HepG2 (cell line): Measurements from ENCODE around the gene ADGRF5.

Source experiments
- DPF2 ChIP-seq: sonication (generic); formaldehyde crosslinking; IDR thresholded peaks from 2 replicates; pipeline ENCODE4 v1.4.0; 2020; ENCODE audit warnings: mild to moderate bottlenecking, low read depth, missing genetic modification reagents, borderline replicate concordance
- HCFC1 ChIP-seq: fragments of 150-350 bp; IDR thresholded peaks from 2 replicates; pipeline ENCODE4 v1.6.1; 2014; ENCODE audit warnings: low read depth, low read length
- HHEX ChIP-seq: IDR thresholded peaks from 2 replicates; pipeline ENCODE4 v1.6.1; 2016; ENCODE audit warnings: control low read depth
- NFE2L2 ChIP-seq: fragments of 150-350 bp; IDR thresholded peaks from 2 replicates; pipeline ENCODE4 v1.6.1; 2014; ENCODE audit warnings: low read length
- POLR2AphosphoS5 ChIP-seq: IDR thresholded peaks from 2 replicates; pipeline ENCODE4 v1.6.1; 2012; ENCODE audit warnings: low read depth, low read length
- RELA ChIP-seq: sonication (generic); formaldehyde crosslinking; IDR thresholded peaks from 2 replicates; pipeline ENCODE4 v1.4.0; 2020; ENCODE audit warnings: missing genetic modification reagents
- YY1 ChIP-seq: IDR thresholded peaks from 2 replicates; pipeline ENCODE4 v1.6.1; 2011; ENCODE audit warnings: low read length, low read depth, moderate library complexity, mild to moderate bottlenecking; ENCODE audit not compliant: insufficient read depth, insufficient replicate concordance
- ZNF343 ChIP-seq: sonication (generic); formaldehyde crosslinking; IDR thresholded peaks from 2 replicates; pipeline ENCODE4 v1.4.0; 2020; ENCODE audit warnings: mild to moderate bottlenecking, missing genetic modification reagents
- TF ChIP-seq, protein P1 (sequence below): IDR thresholded peaks from 2 replicates; pipeline ENCODE4 v1.6.1; 2016
- TF ChIP-seq, protein P2 (sequence below): sonication (generic); formaldehyde crosslinking; IDR thresholded peaks from 2 replicates; pipeline ENCODE4 v1.4.0; 2020; ENCODE audit warnings: missing genetic modification reagents, borderline replicate concordance
- TF ChIP-seq, protein P3 (sequence below): sonication (generic); formaldehyde crosslinking; conservative IDR thresholded peaks from 2 replicates; pipeline ENCODE4 v1.4.0; 2020; ENCODE audit warnings: mild to moderate bottlenecking, missing genetic modification reagents, moderate library complexity

DNA sequence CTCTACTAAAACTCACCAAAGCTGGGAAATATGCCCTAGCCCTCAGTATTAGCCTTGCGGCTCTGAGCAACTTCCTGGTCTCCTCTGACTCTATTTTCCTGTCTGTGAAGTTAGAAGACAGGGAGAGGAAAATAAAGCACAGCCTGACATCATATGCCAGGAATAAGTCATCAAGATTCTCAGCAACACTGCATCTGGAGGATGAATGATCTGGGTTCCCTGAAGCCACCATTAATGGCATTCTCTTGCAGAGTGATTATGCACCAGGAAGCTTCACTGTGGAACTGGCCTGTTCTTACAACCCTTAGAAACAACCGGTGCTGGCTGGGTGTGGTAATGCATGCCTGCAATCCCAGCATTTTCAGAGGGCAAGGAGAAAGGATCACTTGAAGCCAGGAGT is 12.4 kb downstream of the ADGRF5 start:
- TF ChIP-seq HCFC1, result no peak
- TF ChIP-seq, protein P1, sequence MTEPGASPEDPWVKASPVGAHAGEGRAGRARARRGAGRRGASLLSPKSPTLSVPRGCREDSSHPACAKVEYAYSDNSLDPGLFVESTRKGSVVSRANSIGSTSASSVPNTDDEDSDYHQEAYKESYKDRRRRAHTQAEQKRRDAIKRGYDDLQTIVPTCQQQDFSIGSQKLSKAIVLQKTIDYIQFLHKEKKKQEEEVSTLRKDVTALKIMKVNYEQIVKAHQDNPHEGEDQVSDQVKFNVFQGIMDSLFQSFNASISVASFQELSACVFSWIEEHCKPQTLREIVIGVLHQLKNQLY, result no peak
- no peak for TF ChIP-seq POLR2AphosphoS5
- TF ChIP-seq YY1, result no peak
- TF ChIP-seq, protein P2, sequence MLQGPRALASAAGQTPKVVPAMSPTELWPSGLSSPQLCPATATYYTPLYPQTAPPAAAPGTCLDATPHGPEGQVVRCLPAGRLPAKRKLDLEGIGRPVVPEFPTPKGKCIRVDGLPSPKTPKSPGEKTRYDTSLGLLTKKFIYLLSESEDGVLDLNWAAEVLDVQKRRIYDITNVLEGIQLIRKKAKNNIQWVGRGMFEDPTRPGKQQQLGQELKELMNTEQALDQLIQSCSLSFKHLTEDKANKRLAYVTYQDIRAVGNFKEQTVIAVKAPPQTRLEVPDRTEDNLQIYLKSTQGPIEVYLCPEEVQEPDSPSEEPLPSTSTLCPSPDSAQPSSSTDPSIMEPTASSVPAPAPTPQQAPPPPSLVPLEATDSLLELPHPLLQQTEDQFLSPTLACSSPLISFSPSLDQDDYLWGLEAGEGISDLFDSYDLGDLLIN (CRISPR knock-in tag), result no peak
- TF ChIP-seq RELA (CRISPR knock-in tag), result no peak
- TF ChIP-seq NFE2L2, result no peak
- TF ChIP-seq HHEX (CRISPR knock-in tag), result no peak
- TF ChIP-seq, protein P3, sequence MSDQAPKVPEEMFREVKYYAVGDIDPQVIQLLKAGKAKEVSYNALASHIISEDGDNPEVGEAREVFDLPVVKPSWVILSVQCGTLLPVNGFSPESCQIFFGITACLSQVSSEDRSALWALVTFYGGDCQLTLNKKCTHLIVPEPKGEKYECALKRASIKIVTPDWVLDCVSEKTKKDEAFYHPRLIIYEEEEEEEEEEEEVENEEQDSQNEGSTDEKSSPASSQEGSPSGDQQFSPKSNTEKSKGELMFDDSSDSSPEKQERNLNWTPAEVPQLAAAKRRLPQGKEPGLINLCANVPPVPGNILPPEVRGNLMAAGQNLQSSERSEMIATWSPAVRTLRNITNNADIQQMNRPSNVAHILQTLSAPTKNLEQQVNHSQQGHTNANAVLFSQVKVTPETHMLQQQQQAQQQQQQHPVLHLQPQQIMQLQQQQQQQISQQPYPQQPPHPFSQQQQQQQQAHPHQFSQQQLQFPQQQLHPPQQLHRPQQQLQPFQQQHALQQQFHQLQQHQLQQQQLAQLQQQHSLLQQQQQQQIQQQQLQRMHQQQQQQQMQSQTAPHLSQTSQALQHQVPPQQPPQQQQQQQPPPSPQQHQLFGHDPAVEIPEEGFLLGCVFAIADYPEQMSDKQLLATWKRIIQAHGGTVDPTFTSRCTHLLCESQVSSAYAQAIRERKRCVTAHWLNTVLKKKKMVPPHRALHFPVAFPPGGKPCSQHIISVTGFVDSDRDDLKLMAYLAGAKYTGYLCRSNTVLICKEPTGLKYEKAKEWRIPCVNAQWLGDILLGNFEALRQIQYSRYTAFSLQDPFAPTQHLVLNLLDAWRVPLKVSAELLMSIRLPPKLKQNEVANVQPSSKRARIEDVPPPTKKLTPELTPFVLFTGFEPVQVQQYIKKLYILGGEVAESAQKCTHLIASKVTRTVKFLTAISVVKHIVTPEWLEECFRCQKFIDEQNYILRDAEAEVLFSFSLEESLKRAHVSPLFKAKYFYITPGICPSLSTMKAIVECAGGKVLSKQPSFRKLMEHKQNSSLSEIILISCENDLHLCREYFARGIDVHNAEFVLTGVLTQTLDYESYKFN, result no peak
- TF ChIP-seq ZNF343, result no peak
- no peak for TF ChIP-seq DPF2
